CMK (cell line): Measurements from ENCODE around the gene NDUFAF3.

Experiments used
- DNase-seq: peaks from one replicate; pipeline ENCODE4 v3.0.0-alpha.2; 2010; ENCODE audit warnings: low read depth

The NDUFAF3 gene

DNA sequence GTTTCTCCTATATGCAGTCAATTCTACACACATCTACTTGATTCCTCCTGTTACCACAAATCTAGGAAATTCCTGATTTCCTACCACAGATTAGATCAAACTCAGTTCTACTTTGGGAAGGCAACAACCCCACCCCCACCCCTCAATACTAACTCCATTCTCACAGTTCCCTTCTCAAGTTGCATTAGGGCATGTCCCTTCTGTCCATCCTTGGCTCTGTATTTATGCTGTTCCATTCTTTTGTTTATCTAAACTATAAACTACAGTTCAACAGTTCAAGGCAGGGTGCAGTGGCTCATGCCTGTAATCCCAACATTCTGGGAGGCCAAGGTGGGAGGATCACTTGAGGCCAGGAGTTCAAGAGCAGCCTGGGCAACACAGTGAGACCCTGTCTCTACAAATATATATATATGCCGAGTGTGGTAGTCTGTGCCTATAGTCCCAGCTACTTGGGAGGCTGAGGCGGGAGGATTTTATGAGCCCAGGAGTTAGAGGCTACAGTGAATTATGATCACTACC lies 32.5 kb downstream of the NDUFAF3 start:
- DNase-seq: no peak

DNA sequence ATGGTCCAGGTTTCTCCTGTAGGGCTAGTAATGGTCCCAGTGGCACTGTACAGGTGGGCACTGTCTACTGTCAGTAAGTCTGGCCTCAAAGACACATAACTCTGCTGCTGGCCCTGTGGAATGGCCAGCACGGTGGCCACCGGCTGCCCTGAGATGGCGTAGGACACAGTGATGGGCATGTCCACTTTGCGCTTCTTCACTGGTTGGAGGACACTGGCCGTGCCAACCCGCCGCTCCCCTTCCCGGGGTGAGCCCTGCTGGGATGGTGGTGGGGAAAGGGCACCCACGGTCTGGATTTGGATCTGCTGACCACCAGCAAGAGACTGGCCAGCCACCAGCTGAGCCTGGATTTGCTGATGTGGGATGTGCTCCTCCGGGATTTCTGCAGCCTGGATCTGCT lies 35.3 kb downstream of the NDUFAF3 start:
- DNase-seq: no peak

DNA sequence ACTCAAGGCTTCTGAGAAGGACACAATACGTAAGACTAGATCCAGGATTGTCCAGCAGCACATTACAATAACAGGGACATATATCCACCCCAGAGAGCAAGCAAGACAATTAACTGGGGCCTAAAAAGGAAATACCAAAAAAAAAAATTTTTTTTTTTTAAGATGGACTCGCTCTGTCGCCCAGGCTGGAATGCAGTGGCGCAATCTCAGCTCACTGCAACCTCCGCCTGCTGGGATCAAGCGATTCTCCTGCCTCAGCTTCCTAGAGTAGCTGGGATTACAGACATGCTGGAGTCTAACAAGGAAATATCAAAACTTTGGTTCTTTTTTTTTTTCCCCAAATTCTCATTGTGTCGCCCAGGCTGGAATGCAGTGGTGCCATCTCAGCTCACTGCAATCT lies 36.1 kb downstream of the NDUFAF3 start:
- DNase-seq: no peak
